ENCODE measurements around the gene ADAM22. TPM values are rescaled to one million over a fixed set of nuclear protein-coding genes. Genes with fewer than 3 reads are reported as not detected.

Gene ADAM22
- polyA plus RNA-seq, 4 donors = 10.4 to 13.6 (median 12.8) TPM

DNA sequence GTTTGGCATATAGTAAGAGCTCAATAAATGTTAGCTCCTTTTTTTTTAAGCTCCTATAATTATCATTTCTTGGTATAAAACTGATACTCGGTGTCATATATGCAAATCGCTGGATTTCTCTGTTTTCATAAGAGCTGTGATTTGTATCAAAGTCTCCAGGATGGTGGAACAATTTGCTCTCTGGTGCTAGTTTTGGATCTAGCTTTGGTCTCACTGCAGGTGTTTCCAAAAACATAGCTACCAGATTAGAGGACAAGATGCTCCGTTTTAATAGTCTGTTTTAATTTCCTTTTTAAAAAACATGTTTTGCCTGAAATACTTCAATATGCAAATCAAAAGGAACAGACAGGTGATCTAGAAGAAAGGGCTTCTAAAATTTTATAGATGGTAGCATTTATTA lies 25.3 kb downstream of the ADAM22 start:
- no peak for DNase-seq (ENCODE audit: low read depth in 4 of 4, low spot score in 2 of 4)

GRCh38 chr7:87960239-87960638 lies 26.2 kb downstream of the ADAM22 start:
- peak in 2 of 4 donors; percentile 13 to 15 for DNase-seq (ENCODE audit: low read depth in 4 of 4, low spot score in 2 of 4)

DNA sequence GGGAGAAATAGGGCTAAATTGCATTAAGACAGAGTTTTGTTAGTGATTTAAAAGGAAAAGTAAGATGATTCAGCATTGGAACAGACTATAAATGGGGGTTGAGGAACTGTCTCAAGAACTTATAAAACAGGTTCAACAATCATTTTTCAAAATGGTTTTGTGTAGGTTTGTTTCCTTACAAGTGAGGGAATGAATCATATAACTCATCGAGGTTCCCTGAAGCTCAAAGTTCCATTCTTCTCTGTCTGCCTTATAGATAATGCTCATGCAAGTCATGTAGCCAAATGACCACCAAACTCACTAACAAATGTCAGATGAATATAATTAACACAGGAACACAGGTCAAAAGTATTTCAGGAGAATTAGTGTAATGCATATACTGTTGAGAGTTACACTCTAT lies 27.7 kb downstream of the ADAM22 start:
- no peak for DNase-seq (ENCODE audit: low read depth in 4 of 4, low spot score in 2 of 4)

DNA sequence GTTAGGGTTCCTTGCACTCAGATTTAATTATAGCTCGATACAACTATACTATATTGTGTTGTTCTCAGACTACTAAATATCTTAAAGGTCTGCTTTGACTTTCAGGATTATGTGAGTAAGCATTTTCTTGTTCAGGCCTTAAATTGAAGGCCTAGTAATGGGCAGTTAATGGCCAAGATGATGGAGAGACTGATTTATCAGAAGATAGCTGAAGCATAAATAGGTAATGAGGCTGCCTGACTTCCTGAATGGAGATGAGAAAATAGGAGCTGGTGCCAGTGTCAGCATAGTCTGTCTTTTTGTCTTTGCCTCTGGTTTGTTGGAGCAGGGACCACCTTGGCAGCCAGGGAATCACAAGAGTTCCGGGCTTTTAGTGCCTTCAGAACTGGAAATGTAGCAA lies 32.2 kb downstream of the ADAM22 start:
- DNase-seq (ENCODE audit: low read depth in 4 of 4, low spot score in 2 of 4) = no peak

GRCh38 chr7:87968021-87968420 lies 34.0 kb downstream of the ADAM22 start:
- DNase-seq (ENCODE audit: low read depth in 4 of 4, low spot score in 2 of 4) = no peak

- DNase-seq (ENCODE audit: low read depth in 4 of 4, low spot score in 2 of 4) = no peak
These were observed 48.1 kb downstream of the ADAM22 start for GRCh38 chr7:87982116-87982515.

DNA sequence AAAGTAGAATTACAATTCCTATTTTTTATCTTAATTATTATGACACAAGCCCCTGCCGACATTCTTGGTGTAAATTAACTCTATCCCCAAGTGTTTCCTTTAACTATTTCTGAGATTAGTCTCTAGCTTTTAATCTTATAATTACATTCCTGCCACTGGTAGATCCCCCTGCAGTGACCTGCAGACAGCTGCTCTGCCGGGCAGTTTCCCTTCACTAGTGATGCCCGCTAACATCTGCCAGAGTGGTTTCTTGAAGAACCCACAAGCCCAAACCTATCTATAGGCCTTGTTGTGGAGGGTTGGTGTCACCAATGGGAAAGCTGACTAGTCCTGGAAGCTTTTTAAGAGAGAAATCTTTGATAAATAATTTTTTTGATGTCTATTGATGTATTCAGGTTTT lies 50.0 kb downstream of the ADAM22 start:
- DNase-seq (ENCODE audit: low read depth in 4 of 4, low spot score in 2 of 4) = no peak

DNA sequence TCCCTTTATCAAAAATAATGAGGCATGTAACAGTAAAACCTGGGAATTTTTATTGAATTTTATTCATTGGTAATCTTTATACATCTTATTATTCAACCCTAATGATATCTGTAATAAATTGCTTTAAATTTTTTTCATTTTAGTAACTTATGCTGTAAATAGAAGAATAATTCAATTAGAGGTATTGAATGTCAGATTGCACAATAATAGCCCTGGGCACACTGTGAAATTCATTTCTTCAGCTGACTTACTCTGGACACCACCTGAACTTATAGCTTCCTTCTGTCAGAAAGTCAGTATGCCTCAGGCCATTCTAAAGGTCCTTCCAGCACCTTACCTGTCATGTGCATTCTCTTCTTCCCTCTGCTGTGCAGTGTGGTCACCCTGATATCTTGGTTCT lies 59.2 kb downstream of the ADAM22 start:
- no peak for DNase-seq (ENCODE audit: low read depth in 4 of 4, low spot score in 2 of 4)

DNA sequence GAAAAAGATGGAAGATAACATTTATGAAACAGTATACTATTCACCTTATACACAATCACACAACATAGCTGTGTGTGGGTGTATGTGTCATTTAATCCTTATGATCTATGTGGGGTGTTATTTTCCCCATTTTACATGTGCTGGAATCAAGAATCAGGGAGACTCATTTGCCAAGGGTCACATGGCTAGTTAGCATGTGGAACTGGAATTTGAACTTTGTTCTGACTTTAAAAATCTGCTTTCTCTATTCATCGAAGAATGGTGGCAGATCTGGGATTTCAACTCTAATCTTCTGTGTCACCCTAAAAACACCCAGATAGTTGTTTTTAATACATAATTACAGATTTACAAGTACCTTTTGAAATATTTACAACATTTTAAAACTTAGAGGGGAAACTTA lies 65.2 kb downstream of the ADAM22 start:
- no peak for DNase-seq (ENCODE audit: low read depth in 4 of 4, low spot score in 2 of 4)

GRCh38 chr7:88001744-88002530 lies 67.9 kb downstream of the ADAM22 start:
- no peak for DNase-seq (ENCODE audit: low read depth in 4 of 4, low spot score in 2 of 4)

GRCh38 chr7:88002617-88003016 lies 68.6 kb downstream of the ADAM22 start:
- DNase-seq (ENCODE audit: low read depth in 4 of 4, low spot score in 2 of 4) = no peak

GRCh38 chr7:88003581-88003980 lies 69.5 kb downstream of the ADAM22 start:
- DNase-seq (ENCODE audit: low read depth in 4 of 4, low spot score in 2 of 4) = no peak

- no peak for DNase-seq (ENCODE audit: low read depth in 4 of 4, low spot score in 2 of 4)
These were observed 71.1 kb downstream of the ADAM22 start for GRCh38 chr7:88005191-88005590.

GRCh38 chr7:88009651-88010050 lies 75.6 kb downstream of the ADAM22 start:
- no peak for DNase-seq (ENCODE audit: low read depth in 4 of 4, low spot score in 2 of 4)

DNA sequence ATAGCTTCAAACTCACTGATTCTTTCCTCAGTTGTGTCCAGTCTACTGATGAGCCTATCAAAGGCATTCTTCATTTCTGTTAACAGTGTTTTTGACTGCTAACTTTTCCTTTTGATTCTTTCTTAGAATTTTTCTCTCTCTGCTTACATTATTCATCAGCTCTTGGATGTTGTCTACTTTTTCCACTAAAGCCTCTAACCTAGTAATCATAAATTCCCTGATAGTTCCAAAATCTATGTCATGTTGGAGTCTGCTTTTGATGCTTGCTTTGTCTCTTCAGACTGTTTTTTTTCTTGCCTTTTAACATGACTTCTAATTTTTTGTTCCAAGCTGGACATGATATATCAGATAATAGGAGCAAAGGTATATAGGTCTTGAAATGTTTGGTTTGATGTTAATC lies 78.0 kb downstream of the ADAM22 start:
- no peak for DNase-seq (ENCODE audit: low read depth in 4 of 4, low spot score in 2 of 4)

- no peak for DNase-seq (ENCODE audit: low read depth in 4 of 4, low spot score in 2 of 4)
These were observed 79.9 kb downstream of the ADAM22 start for GRCh38 chr7:88013981-88014380.

DNA sequence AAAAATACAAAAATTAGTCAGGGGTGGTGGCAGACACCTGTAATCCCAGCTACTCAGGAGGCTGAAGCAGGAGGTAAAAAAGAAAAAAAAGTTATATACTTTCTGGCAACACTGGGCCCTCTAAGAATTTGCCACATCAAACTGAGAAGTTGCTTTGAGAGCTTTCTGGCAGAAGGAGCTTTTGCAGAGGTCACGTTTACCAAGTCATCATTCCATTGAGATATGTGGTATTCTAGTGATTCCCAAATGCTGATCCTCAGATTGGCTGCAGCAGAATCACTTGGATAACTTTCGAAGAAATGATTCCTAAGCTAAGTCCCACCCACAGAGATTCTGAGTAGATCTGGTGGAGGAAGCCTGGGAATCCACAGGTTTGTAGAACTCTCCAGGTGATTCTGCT lies 80.5 kb downstream of the ADAM22 start:
- no peak for DNase-seq (ENCODE audit: low read depth in 4 of 4, low spot score in 2 of 4)

- DNase-seq (ENCODE audit: low read depth in 4 of 4, low spot score in 2 of 4) = no peak
These were observed 81.3 kb downstream of the ADAM22 start for GRCh38 chr7:88015309-88015708.

GRCh38 chr7:88018501-88018900 lies 84.5 kb downstream of the ADAM22 start:
- DNase-seq (ENCODE audit: low read depth in 4 of 4, low spot score in 2 of 4) = no peak

GRCh38 chr7:88020953-88021665 lies 87.1 kb downstream of the ADAM22 start:
- no peak for DNase-seq (ENCODE audit: low read depth in 4 of 4, low spot score in 2 of 4)

DNA sequence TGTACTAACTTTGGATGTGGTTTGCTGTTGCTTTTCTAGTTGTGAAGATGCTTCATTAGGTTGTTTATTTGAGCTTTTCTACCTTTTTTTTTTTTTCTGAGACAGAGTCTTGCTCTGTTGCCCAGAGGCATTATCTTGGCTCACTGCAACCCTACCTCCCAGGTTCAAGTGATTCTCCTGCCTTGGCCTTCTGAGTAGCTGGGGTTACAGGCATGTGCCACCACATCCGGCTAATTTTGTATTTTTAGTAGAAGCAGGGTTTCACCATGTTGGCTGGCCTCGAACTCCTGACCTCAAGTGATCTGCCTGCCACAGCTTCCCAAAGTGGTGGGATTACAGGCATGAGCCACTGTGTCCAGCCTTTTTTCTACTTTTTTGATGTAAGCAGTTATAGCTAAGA lies 93.7 kb downstream of the ADAM22 start:
- no peak for DNase-seq (ENCODE audit: low read depth in 4 of 4, low spot score in 2 of 4)

GRCh38 chr7:88034083-88034695 lies 100.1 kb downstream of the ADAM22 start:
- no peak for DNase-seq (ENCODE audit: low read depth in 4 of 4, low spot score in 2 of 4)

Measured in left renal cortex interstitium (tissue), 4 donors.